Measurements from ENCODE around the gene SLCO4A1.
A peak's percentile ranks its signal among the peaks of the same experiment; 100 is the strongest.

SLCO4A1 gene

GRCh38 chr20:62648318-62648995 is 6.2 kb downstream of the SLCO4A1 start:
- peaks cover 21% of the 10 kb centered on the region for H3F3A ChIP-seq (ENCODE audit: control insufficient read depth, insufficient read depth)
- peaks cover 88% of the 10 kb centered on the region for H3K36me3 ChIP-seq (ENCODE audit: control insufficient read depth, low read length)
- H3K27ac ChIP-seq (ENCODE audit: low read depth, low read length) = peak overlapping the region; percentile 96
- no peak overlapping the region for H3K4me3 ChIP-seq (ENCODE audit: low read length)
- no peaks in the 10 kb centered on the region for H3K9me2 ChIP-seq (replicated peaks; ENCODE audit: control insufficient read depth, low read length)
- H3K27me3 ChIP-seq (ENCODE audit: control insufficient read depth, low read length) = no peaks in the 10 kb centered on the region
- peaks cover 49% of the 10 kb centered on the region for H4K20me1 ChIP-seq (ENCODE audit: control insufficient read depth, insufficient read depth, low read depth, low read length)
- H3K9me3 ChIP-seq (ENCODE audit: control insufficient read depth, insufficient read depth, low read length) = no peaks in the 10 kb centered on the region
- TF ChIP-seq EZH2phosphoT487 (IDR thresholded peaks at IDR 0.05; ENCODE audit: borderline replicate concordance, low read length) (no peak), CTCF (IDR thresholded peaks at IDR 0.05; ENCODE audit: low read depth, low read length, poor library complexity, severe bottlenecking) (no peak)
- peaks cover 99% of the 10 kb centered on the region for H3K4me1 ChIP-seq (ENCODE audit: control insufficient read depth, low read length)
- H3K79me2 ChIP-seq (ENCODE audit: control insufficient read depth, low read length) = peaks cover 96% of the 10 kb centered on the region
- H3K4me2 ChIP-seq (ENCODE audit: low read length) = peak overlapping the region; percentile 90; the same call in 1 of the 2 replicates

GRCh38 chr20:62649140-62649539 is 6.8 kb downstream of the SLCO4A1 start:
- Histone ChIP-seq H3K79me2 (ENCODE audit: control insufficient read depth, low read length) (peaks cover 96% of the 10 kb centered on the region), H3K4me2 (ENCODE audit: low read length) (peak overlapping the region; percentile 90), H3K4me1 (ENCODE audit: control insufficient read depth, low read length) (peaks cover 99% of the 10 kb centered on the region), H3F3A (ENCODE audit: control insufficient read depth, insufficient read depth) (peaks cover 21% of the 10 kb centered on the region), H3K4me3 (ENCODE audit: low read length) (no peak overlapping the region), H3K9me2 (replicated peaks; ENCODE audit: control insufficient read depth, low read length) (no peaks in the 10 kb centered on the region), H3K9me3 (ENCODE audit: control insufficient read depth, insufficient read depth, low read length) (no peaks in the 10 kb centered on the region), H3K27ac (ENCODE audit: low read depth, low read length) (peak overlapping the region; percentile 96), H3K27me3 (ENCODE audit: control insufficient read depth, low read length) (no peaks in the 10 kb centered on the region), H4K20me1 (ENCODE audit: control insufficient read depth, insufficient read depth, low read depth, low read length) (peaks cover 45% of the 10 kb centered on the region), H3K36me3 (ENCODE audit: control insufficient read depth, low read length) (peaks cover 85% of the 10 kb centered on the region)
- TF ChIP-seq EZH2phosphoT487 (IDR thresholded peaks at IDR 0.05; ENCODE audit: borderline replicate concordance, low read length) (no peak), CTCF (IDR thresholded peaks at IDR 0.05; ENCODE audit: low read depth, low read length, poor library complexity, severe bottlenecking) (no peak)

- H3K4me1 ChIP-seq (ENCODE audit: control insufficient read depth, low read length) = peaks cover 99% of the 10 kb centered on the region
- H3K4me3 ChIP-seq (ENCODE audit: low read length) = peak overlapping the region; percentile 63
- H4K20me1 ChIP-seq (ENCODE audit: control insufficient read depth, insufficient read depth, low read depth, low read length) = peaks cover 34% of the 10 kb centered on the region
- H3F3A ChIP-seq (ENCODE audit: control insufficient read depth, insufficient read depth) = peaks cover 21% of the 10 kb centered on the region
- peaks cover 96% of the 10 kb centered on the region for H3K79me2 ChIP-seq (ENCODE audit: control insufficient read depth, low read length)
- H3K4me2 ChIP-seq (ENCODE audit: low read length) = peak overlapping the region; percentile 90
- TF ChIP-seq EZH2phosphoT487 (IDR thresholded peaks at IDR 0.05; ENCODE audit: borderline replicate concordance, low read length) = no peak
- TF ChIP-seq CTCF (IDR thresholded peaks at IDR 0.05; ENCODE audit: low read depth, low read length, poor library complexity, severe bottlenecking) = no peak
- H3K27ac ChIP-seq (ENCODE audit: low read depth, low read length) = peak overlapping the region; percentile 96
- no peaks in the 10 kb centered on the region for H3K9me2 ChIP-seq (replicated peaks; ENCODE audit: control insufficient read depth, low read length)
- no peaks in the 10 kb centered on the region for H3K9me3 ChIP-seq (ENCODE audit: control insufficient read depth, insufficient read depth, low read length)
- H3K27me3 ChIP-seq (ENCODE audit: control insufficient read depth, low read length) = no peaks in the 10 kb centered on the region
- H3K36me3 ChIP-seq (ENCODE audit: control insufficient read depth, low read length) = peaks cover 84% of the 10 kb centered on the region
Measured at GRCh38 chr20:62650551-62651284, 8.4 kb downstream of the SLCO4A1 start.

Data from DOHH2 (cell line).